Loucy (cell line): Measurements from ENCODE around the gene ATG4A.

Source experiments
- EZH2phosphoT487 ChIP-seq: fragments of 200-600 bp; IDR thresholded peaks from 2 replicates; pipeline ENCODE4 v1.6.1; 2018; ENCODE audit warnings: antibody characterized with exemption, mild to moderate bottlenecking, moderate library complexity, borderline replicate concordance
- TF ChIP-seq, protein P1 (sequence below): fragments of 200-600 bp; sonication (generic); conservative IDR thresholded peaks from 2 replicates; pipeline ENCODE4 v1.5.1; 2014; ENCODE audit warnings: mild to moderate bottlenecking, antibody characterized with exemption, low read length

DNA sequence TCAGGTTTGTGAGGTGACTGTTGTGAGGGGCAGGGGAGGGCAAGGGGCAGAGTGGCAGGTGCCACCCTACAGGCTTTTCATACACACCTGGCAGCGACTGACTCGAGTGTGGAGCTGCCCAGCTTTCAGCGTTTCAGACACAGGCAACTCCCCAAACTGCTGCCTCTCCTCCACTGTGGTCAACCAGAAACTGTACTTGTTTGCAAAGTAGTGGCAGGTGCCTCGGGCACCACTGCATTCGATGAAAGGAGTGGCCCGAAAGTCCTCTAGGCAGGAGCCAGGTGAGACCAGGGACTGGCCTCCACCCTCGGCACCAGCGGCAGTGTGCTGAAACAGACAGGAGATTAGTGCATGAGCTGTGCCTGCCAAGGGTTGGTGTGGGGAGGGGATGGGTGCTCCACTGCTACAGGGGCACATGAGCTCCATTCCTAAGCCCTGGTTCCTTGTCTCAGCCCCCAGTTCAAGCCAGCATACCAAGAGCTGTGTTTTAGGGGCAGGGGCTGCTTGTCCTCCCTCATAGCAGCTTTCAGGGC is 65.4 kb downstream of the ATG4A start:
- TF ChIP-seq, protein P1, sequence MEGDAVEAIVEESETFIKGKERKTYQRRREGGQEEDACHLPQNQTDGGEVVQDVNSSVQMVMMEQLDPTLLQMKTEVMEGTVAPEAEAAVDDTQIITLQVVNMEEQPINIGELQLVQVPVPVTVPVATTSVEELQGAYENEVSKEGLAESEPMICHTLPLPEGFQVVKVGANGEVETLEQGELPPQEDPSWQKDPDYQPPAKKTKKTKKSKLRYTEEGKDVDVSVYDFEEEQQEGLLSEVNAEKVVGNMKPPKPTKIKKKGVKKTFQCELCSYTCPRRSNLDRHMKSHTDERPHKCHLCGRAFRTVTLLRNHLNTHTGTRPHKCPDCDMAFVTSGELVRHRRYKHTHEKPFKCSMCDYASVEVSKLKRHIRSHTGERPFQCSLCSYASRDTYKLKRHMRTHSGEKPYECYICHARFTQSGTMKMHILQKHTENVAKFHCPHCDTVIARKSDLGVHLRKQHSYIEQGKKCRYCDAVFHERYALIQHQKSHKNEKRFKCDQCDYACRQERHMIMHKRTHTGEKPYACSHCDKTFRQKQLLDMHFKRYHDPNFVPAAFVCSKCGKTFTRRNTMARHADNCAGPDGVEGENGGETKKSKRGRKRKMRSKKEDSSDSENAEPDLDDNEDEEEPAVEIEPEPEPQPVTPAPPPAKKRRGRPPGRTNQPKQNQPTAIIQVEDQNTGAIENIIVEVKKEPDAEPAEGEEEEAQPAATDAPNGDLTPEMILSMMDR = no peak
- no peak for TF ChIP-seq EZH2phosphoT487
